H1 (cell line): ENCODE data around the gene RAB31. TPM values are rescaled to one million over a fixed set of nuclear protein-coding genes. Genes with fewer than 3 reads are reported as not detected.

Source experiments
- CTCF ChIA-PET: fragments of 300-600 bp; sonication (Branson Sonifier 250); formaldehyde crosslinking; loops from one replicate; lab custom pipeline; 2021; ENCODE audit not compliant: partially characterized antibody; lab: Charles Lee
- POLR2A ChIA-PET: fragments of 300-600 bp; sonication (Branson Sonifier 250); formaldehyde crosslinking; loops from one replicate; lab custom pipeline; 2021; ENCODE audit warnings: inconsistent platforms; ENCODE audit not compliant: partially characterized antibody; lab: Charles Lee
- DNase-seq, 2 experiments: peaks; one replicate each; pipeline versions ENCODE4 v3.0.0 to v3.0.0-alpha.2; 2010 to 2022; ENCODE audit warnings: low spot score in 2 of 2, low read depth in 1 of 2, mixed read lengths in 1 of 2
- FAIRE-seq: peaks from 2 replicates; lab custom pipeline; 2011; peaks lifted over from hg19 to GRCh38; lab: Jason Lieb, UNC
- H2AFZ ChIP-seq: 2 replicates; pipeline ENCODE4 v1.8.1; 2012; ENCODE audit warnings: low read length, inconsistent platforms
- H2AK5ac ChIP-seq: 2 replicates; pipeline ENCODE4 v1.6.1; 2013; ENCODE audit warnings: low read depth, low read length
- H2BK120ac ChIP-seq: replicated peaks from 2 replicates; pipeline ENCODE3; 2013; ENCODE audit warnings: low read depth, low read length, inconsistent platforms
- H2BK12ac ChIP-seq: 2 replicates; pipeline ENCODE4 v1.6.1; 2013; ENCODE audit warnings: low read depth, low read length
- H2BK15ac ChIP-seq: 2 replicates; pipeline ENCODE4 v1.6.1; 2013; ENCODE audit warnings: low read length
- H2BK20ac ChIP-seq: 2 replicates; pipeline ENCODE4 v1.6.1; 2013; ENCODE audit warnings: low read length
- H2BK5ac ChIP-seq: 2 replicates; pipeline ENCODE4 v1.6.1; 2013; ENCODE audit warnings: low read depth, low read length
- H3K14ac ChIP-seq: 2 replicates; pipeline ENCODE4 v1.6.1; 2013; ENCODE audit warnings: inconsistent platforms; ENCODE audit not compliant: insufficient read length
- H3K18ac ChIP-seq: 2 replicates; pipeline ENCODE4 v1.6.1; 2013; ENCODE audit warnings: low read length; ENCODE audit errors: extremely low read depth
- H3K23ac ChIP-seq: 2 replicates; pipeline ENCODE4 v1.6.1; 2013; ENCODE audit warnings: inconsistent platforms; ENCODE audit not compliant: insufficient read length
- H3K23me2 ChIP-seq: 2 replicates; pipeline ENCODE4 v1.6.1; 2013; ENCODE audit warnings: low read depth, low read length
- H3K27ac ChIP-seq: 2 replicates; pipeline ENCODE4 v1.6.1; 2011; ENCODE audit warnings: low read depth, low read length, inconsistent platforms
- H3K27me3 ChIP-seq, 4 experiments: replicated peaks in 1 of 4; 1 replicate in 1 of 4; 2 replicates in 3 of 4; pipeline versions ENCODE4 v1.6.1 to v1.8.1; 2011 to 2013; ENCODE audit warnings: low read length in 3 of 4, mild to moderate bottlenecking in 3 of 4, inconsistent platforms in 2 of 4, mixed read lengths in 2 of 4, moderate library complexity in 1 of 4; ENCODE audit not compliant: control insufficient read depth in 3 of 4, insufficient read depth in 3 of 4; ENCODE audit errors: extremely low read depth in 1 of 4
- H3K36me3 ChIP-seq, 4 experiments: 2 replicates each; pipeline versions ENCODE4 v1.6.1 to v1.8.1; 2011 to 2013; ENCODE audit warnings: mild to moderate bottlenecking in 4 of 4, low read length in 3 of 4, moderate library complexity in 2 of 4, control low read depth in 1 of 4, inconsistent platforms in 1 of 4; ENCODE audit not compliant: insufficient read depth in 4 of 4, control insufficient read depth in 2 of 4
- H3K4ac ChIP-seq: replicated peaks from 2 replicates; pipeline ENCODE3; 2013; ENCODE audit warnings: low read length, low read depth, mixed read lengths, inconsistent platforms; ENCODE audit not compliant: insufficient read length
- H3K4me1 ChIP-seq, 4 experiments: replicated peaks in 1 of 4; 1 replicate in 1 of 4; 2 replicates in 3 of 4; pipeline versions ENCODE4 v1.6.1 to v1.8.1; 2011 to 2013; ENCODE audit warnings: low read length in 3 of 4, inconsistent platforms in 2 of 4, mixed read lengths in 1 of 4; ENCODE audit not compliant: insufficient read depth in 4 of 4, control insufficient read depth in 3 of 4
- H3K4me2 ChIP-seq, 2 experiments: 2 replicates each; pipeline versions ENCODE4 v1.6.1 to v1.8.1; 2011 to 2013; ENCODE audit warnings: low read depth in 2 of 2, low read length in 2 of 2, control low read depth in 1 of 2, inconsistent platforms in 1 of 2, mild to moderate bottlenecking in 1 of 2; ENCODE audit not compliant: insufficient read depth in 1 of 2
- H3K4me3 ChIP-seq, 4 experiments: fragments of 200-600, 300-600 bp in 1 of 4; sonication (generic), shearing (Covaris generic), sonication (Bioruptor Twin) in 1 of 4; 2 replicates each; pipeline versions ENCODE4 v1.5.1 to v1.8.1; 2011 to 2016; ENCODE audit warnings: low read length in 4 of 4, low read depth in 3 of 4, control low read depth in 2 of 4, inconsistent platforms in 2 of 4, mild to moderate bottlenecking in 2 of 4, mixed read lengths in 1 of 4, moderate library complexity in 1 of 4; ENCODE audit not compliant: insufficient read depth in 2 of 4; ENCODE audit errors: extremely low read depth in 1 of 4
- H3K56ac ChIP-seq: replicated peaks from 2 replicates; pipeline ENCODE3; 2013; ENCODE audit warnings: low read depth, mild to moderate bottlenecking, mixed read lengths, low read length, inconsistent platforms; ENCODE audit not compliant: insufficient read length
- H3K79me1 ChIP-seq: 2 replicates; pipeline ENCODE4 v1.6.1; 2013; ENCODE audit warnings: low read depth, low read length, control low read depth
- H3K79me2 ChIP-seq, 2 experiments: 2 replicates each; pipeline versions ENCODE4 v1.6.1 to v1.8.1; 2012 to 2013; ENCODE audit warnings: low read length in 2 of 2, mild to moderate bottlenecking in 2 of 2, inconsistent platforms in 1 of 2; ENCODE audit not compliant: insufficient read depth in 2 of 2, control insufficient read depth in 1 of 2
- H3K9ac ChIP-seq, 4 experiments: replicated peaks in 1 of 4; 1 replicate in 1 of 4; 2 replicates in 3 of 4; pipeline versions ENCODE4 v1.6.1 to v1.8.1; 2011 to 2013; ENCODE audit warnings: low read depth in 3 of 4, low read length in 3 of 4, control low read depth in 2 of 4, mild to moderate bottlenecking in 2 of 4, moderate library complexity in 2 of 4, inconsistent platforms in 1 of 4; ENCODE audit errors: extremely low read depth in 1 of 4
- H3K9me3 ChIP-seq, 2 experiments: 2 replicates each; pipeline versions ENCODE4 v1.6.1 to v1.8.1; 2012 to 2013; ENCODE audit warnings: mild to moderate bottlenecking in 2 of 2, moderate library complexity in 2 of 2, control low read depth in 1 of 2, inconsistent platforms in 1 of 2, low read depth in 1 of 2, low read length in 1 of 2, mixed read lengths in 1 of 2; ENCODE audit not compliant: insufficient read depth in 2 of 2
- H4K20me1 ChIP-seq, 2 experiments: replicated peaks in 1 of 2; 2 replicates each; pipeline versions ENCODE3 to v1.8.1; 2011 to 2013; ENCODE audit warnings: inconsistent platforms in 2 of 2, low read length in 2 of 2, mild to moderate bottlenecking in 1 of 2; ENCODE audit not compliant: insufficient read depth in 2 of 2, control insufficient read depth in 1 of 2
- H4K5ac ChIP-seq: 2 replicates; pipeline ENCODE4 v1.6.1; 2013; ENCODE audit warnings: low read length, low read depth, mixed read lengths, inconsistent platforms; ENCODE audit not compliant: insufficient read length
- H4K8ac ChIP-seq: 2 replicates; pipeline ENCODE4 v1.8.0; 2013; ENCODE audit warnings: mild to moderate bottlenecking, moderate library complexity, low read length, inconsistent platforms; ENCODE audit not compliant: insufficient read depth; ENCODE audit errors: extremely low read depth
- H4K91ac ChIP-seq: replicated peaks from 2 replicates; pipeline ENCODE3; 2013; ENCODE audit warnings: low read length, mixed read lengths, inconsistent platforms; ENCODE audit not compliant: insufficient read length
- BACH1 ChIP-seq: IDR thresholded peaks from 2 replicates; pipeline ENCODE4 v1.6.1; 2012; ENCODE audit warnings: low read length, improper control_type of control experiment
- BCL11A ChIP-seq, 2 experiments: IDR thresholded peaks; one replicate each; pipeline ENCODE4 v1.6.1; 2011; ENCODE audit warnings: low read depth in 2 of 2, low read length in 2 of 2, mild to moderate bottlenecking in 2 of 2
- BRCA1 ChIP-seq: IDR thresholded peaks from 2 replicates; pipeline ENCODE4 v1.6.1; 2012; ENCODE audit warnings: low read depth, low read length, improper control_type of control experiment
- CBX8 ChIP-seq: fragments of 300-800, 300-1000 bp; sonication (generic); IDR thresholded peaks from 2 replicates; pipeline ENCODE4 v1.7.1; 2016; ENCODE audit warnings: low read depth, low read length, borderline replicate concordance
- EZH2 ChIP-seq: fragments of 200-600 bp; sonication (generic); IDR thresholded peaks from 2 replicates; pipeline ENCODE4 v1.7.1; 2012; ENCODE audit warnings: low read depth, mild to moderate bottlenecking, moderate library complexity, low read length, inconsistent platforms; ENCODE audit not compliant: severe bottlenecking
- JUND ChIP-seq: IDR thresholded peaks from 2 replicates; pipeline ENCODE4 v1.6.1; 2011; ENCODE audit warnings: mild to moderate bottlenecking, improper control_type of control experiment, low read length
- KDM1A ChIP-seq: fragments of 200-600, 300-600 bp; sonication (generic); IDR thresholded peaks from 2 replicates; pipeline ENCODE4 v1.7.1; 2016; ENCODE audit warnings: mild to moderate bottlenecking, low read length, borderline replicate concordance
- NANOG ChIP-seq: IDR thresholded peaks from 2 replicates; pipeline ENCODE4 v1.6.1; 2011; ENCODE audit warnings: low read length, low read depth, mild to moderate bottlenecking, inconsistent platforms; ENCODE audit not compliant: insufficient read depth, poor library complexity, severe bottlenecking
- PHF8 ChIP-seq: fragments of 200-600 bp; sonication (generic); conservative IDR thresholded peaks from 2 replicates; pipeline ENCODE4 v1.7.1; 2012; ENCODE audit warnings: low read depth, mild to moderate bottlenecking, inconsistent platforms, low read length, moderate library complexity
- POLR2A ChIP-seq, 2 experiments: IDR thresholded peaks; 1 replicate in 1 of 2; 2 replicates in 1 of 2; pipeline ENCODE4 v1.6.1; 2011; ENCODE audit warnings: low read depth in 2 of 2, low read length in 2 of 2, mild to moderate bottlenecking in 2 of 2; ENCODE audit errors: control extremely low read depth in 1 of 2
- SRF ChIP-seq: IDR thresholded peaks from 2 replicates; pipeline ENCODE4 v1.6.1; 2011; ENCODE audit warnings: mild to moderate bottlenecking, low read depth, low read length, moderate library complexity
- SUZ12 ChIP-seq: fragments of 200-600 bp; sonication (generic); IDR thresholded peaks from 2 replicates; pipeline ENCODE4 v1.6.1; 2012; ENCODE audit warnings: mild to moderate bottlenecking, inconsistent platforms, low read length, moderate library complexity, mixed read lengths
- USF2 ChIP-seq: IDR thresholded peaks from 2 replicates; pipeline ENCODE4 v1.6.1; 2011; ENCODE audit warnings: low read length, improper control_type of control experiment
- ZNF274 ChIP-seq: IDR thresholded peaks from 2 replicates; pipeline ENCODE4 v1.7.0; 2012; ENCODE audit warnings: low read length, borderline replicate concordance; ENCODE audit errors: extremely low read depth
- WGBS, 2 experiments: shearing (Covaris generic) in 1 of 2; methylation state at CpG; one replicate each; pipeline versions ENCODE4 v1.1.6 to v1.1.7; 2013 to 2015; ENCODE audit warnings: low lambda C conversion rate in 2 of 2, mixed read lengths in 2 of 2, inconsistent platforms in 1 of 2, low coverage in 1 of 2, missing lambda C conversion rate in 1 of 2; ENCODE audit not compliant: insufficient replicate concordance in 2 of 2, insufficient coverage in 1 of 2, insufficient read length in 1 of 2; ENCODE audit errors: extremely low coverage in 1 of 2, missing lambda C conversion rate in 1 of 2; 5-methylcytosine and 5-hydroxymethylcytosine counted together
- polyA plus RNA-seq, 7 experiments: library from polyadenylated mRNA; depleted of rRNA in 3 of 7; stranded (reverse) in 5 of 7; unstranded in 2 of 7; fragments of >200 nt in 5 of 7; fragments of 200-250 nt in 2 of 7; gene quantifications; 1 replicate in 5 of 7; 2 replicates in 1 of 7; 4 replicates in 1 of 7; pipeline versions ENCODE4 v1.2.1 to v1.2.3, GENCODE V29; 2011 to 2013; ENCODE audit warnings: missing spikeins in 2 of 7, mixed read lengths in 2 of 7
- total RNA-seq: library from RNA; stranded (reverse); fragmentation: NEBNext Ultra II Directional; extraction: Animal tissue kit (Norgen Biotek cat#: 25700); gene quantifications from 2 replicates; pipeline ENCODE4 v1.2.1, GENCODE V29; 2021

Gene RAB31
- total and polyA plus RNA-seq, 2 of the 8 experiments (the other 6 are each of a cell fraction or from before 2014, with no cell fraction given), result 15.2 to 40.9 TPM

GRCh38 chr18:9902832-9903231 is 194.7 kb downstream of the RAB31 start:
- Histone ChIP-seq H3K4me2 (no peak overlapping the region), H3K79me1 (no peaks in the 10 kb centered on the region), H2BK120ac (no peak overlapping the region), H3K23me2 (no peaks in the 10 kb centered on the region), H2AFZ (peak overlapping the region; percentile 58; the same call in 1 of the 2 replicates), H3K27me3 (no peaks in the 10 kb centered on the region), H3K4me1 (peaks cover 0 to 5% (median 2%) of the 10 kb centered on the region in 4 experiments; a peak in 2 of 7 replicates), H2BK15ac (no peak overlapping the region), H3K9me3 (no peaks in the 10 kb centered on the region), H3K14ac (no peak overlapping the region), H3K4me3 (no peak overlapping the region), H3K4ac (no peak overlapping the region), H3K36me3 (no peaks in the 10 kb centered on the region), H3K79me2 (no peaks in the 10 kb centered on the region), H3K27ac (no peak overlapping the region), H3K56ac (no peak overlapping the region), H2BK20ac (0 out of 2 replicates have a peak overlapping the region, but pooled peaks have one; percentile 36), H2BK12ac (no peak overlapping the region), H3K23ac (no peak overlapping the region), H4K5ac (no peak overlapping the region), H3K18ac (no peak overlapping the region), H3K9ac (no peak overlapping the region), H4K8ac (no peak overlapping the region), H2BK5ac (no peak overlapping the region), H4K20me1 (no peaks in the 10 kb centered on the region), H2AK5ac (no peak overlapping the region), H4K91ac (no peak overlapping the region)
- WGBS, 2 experiments, result 93% methylated on average over 10 of the region's 10 CpGs; no CpG with 5 or more reads in 1 of the 2 experiments
- ChIA-PET POLR2A (no interaction called here), CTCF (interaction anchor here (0.6 to 1.2 kb wide), 2 partner anchors 203 to 268 kb away, joined by 3 read pairs; no protein-coding TSS in a partner anchor)
- no peak for DNase-seq
- FAIRE-seq, result no peak
- TF ChIP-seq SRF (no peak), BCL11A (IDR thresholded peaks at IDR 0.05; ENCODE audit: low read depth in 2 of 2, low read length in 2 of 2) (no peak), POLR2A (IDR thresholded peaks at IDR 0.05; ENCODE audit: control extremely low read depth in 1 of 2, low read depth in 2 of 2, low read length in 2 of 2) (no peak), USF2 (no peak), NANOG (no peak), BRCA1 (no peak), PHF8 (no peak), ZNF274 (no peak), CBX8 (no peak), EZH2 (no peak), SUZ12 (no peak), JUND (no peak), BACH1 (no peak), KDM1A (no peak)
